Mammary epithelial cell (primary cell): ENCODE data around the gene ACOX3.

ENCODE experiments used
- CTCF ChIP-seq, 2 donors: IDR thresholded peaks in 1 of 2; conservative IDR thresholded peaks in 1 of 2; 2 replicates each; pipeline ENCODE4 v1.5.1; 2011 to 2012; ENCODE audit warnings: inconsistent platforms in 2 of 2, low read length in 2 of 2, mild to moderate bottlenecking in 2 of 2, control low read depth in 1 of 2, low read depth in 1 of 2; ENCODE audit not compliant: insufficient read depth in 1 of 2; ENCODE audit errors: extremely low read depth in 1 of 2
- EZH2 ChIP-seq: IDR thresholded peaks from 2 replicates; pipeline ENCODE4 v1.6.1; 2012; ENCODE audit warnings: low read length, inconsistent platforms, borderline replicate concordance

GRCh38 chr4:8473198-8473919 lies 32.8 kb upstream of the ACOX3 start:
- TF ChIP-seq EZH2 (no peak), CTCF (conservative IDR thresholded peaks at IDR 0.05 in 1 of 2, IDR thresholded peaks at IDR 0.05 in 1 of 2; ENCODE audit: extremely low read depth in 1 of 2, insufficient read depth in 1 of 2, low read depth in 1 of 2, low read length in 2 of 2) (no peak)
